ENCODE results near the gene ATP9A. TPM values are rescaled to one million over a fixed set of nuclear protein-coding genes. Genes with fewer than 3 reads are reported as not detected.

The ATP9A gene
- total RNA-seq, 4 donors from 2014 or later: 17.6 to 28.2 (median 19.5) TPM

- no peak for DNase-seq
- no peak for TF ChIP-seq POLR2A (IDR thresholded peaks at IDR 0.05)
- TF ChIP-seq CTCF (IDR thresholded peaks at IDR 0.05): peak; percentile 18 to 75 (median 56)
- intact Hi-C loops (cut with DNase I): no loop called here
- WGBS, 2 donors: 40 to 62% methylated on average over 10 of the region's 10 CpGs
- no peak overlapping the region for H3K4me3 ChIP-seq
- no peak overlapping the region for H3K27ac ChIP-seq
- no peaks in the 10 kb centered on the region for H3K9me3 ChIP-seq
- no peaks in the 10 kb centered on the region for H3K27me3 ChIP-seq
- peaks cover 7 to 32% (median 10%) of the 10 kb centered on the region in 3 donors for H3K4me1 ChIP-seq
- H3K36me3 ChIP-seq: no peaks in the 10 kb centered on the region
Observed at GRCh38 chr20:51700809-51701285, 67.3 kb downstream of the ATP9A start.

GRCh38 chr20:51698252-51698651 is 69.9 kb downstream of the ATP9A start:
- no peak overlapping the region for H3K4me3 ChIP-seq
- H3K27ac ChIP-seq: no peak overlapping the region
- 65 to 77% methylated on average over 4 to 7 of the region's 9 CpGs for WGBS, 2 donors
- TF ChIP-seq CTCF (IDR thresholded peaks at IDR 0.05): no peak
- H3K36me3 ChIP-seq: peaks cover 0 to 15% (median 0%) of the 10 kb centered on the region in 3 donors
- no peaks in the 10 kb centered on the region for H3K9me3 ChIP-seq
- H3K4me1 ChIP-seq: peaks cover 8 to 39% (median 14%) of the 10 kb centered on the region in 3 donors
- intact Hi-C loops (cut with DNase I): no loop called here
- DNase-seq: no peak
- H3K27me3 ChIP-seq: no peaks in the 10 kb centered on the region

- intact Hi-C loops (cut with DNase I): no loop called here
- WGBS, 2 donors: 28 to 50% methylated on average over 6 to 8 of the region's 8 CpGs
- H3K27ac ChIP-seq: peak overlapping the region in 2 of 4 donors; percentile 71
- peaks cover 0 to 24% (median 0%) of the 10 kb centered on the region in 3 donors for H3K36me3 ChIP-seq
- no peak for DNase-seq
- H3K9me3 ChIP-seq: no peaks in the 10 kb centered on the region
- no peaks in the 10 kb centered on the region for H3K27me3 ChIP-seq
- TF ChIP-seq CTCF (IDR thresholded peaks at IDR 0.05) (no peak), POLR2A (IDR thresholded peaks at IDR 0.05) (no peak)
- no peak overlapping the region for H3K4me3 ChIP-seq
- peaks cover 8 to 39% (median 14%) of the 10 kb centered on the region in 3 donors for H3K4me1 ChIP-seq
Observed at GRCh38 chr20:51697096-51697826, 70.9 kb downstream of the ATP9A start.

GRCh38 chr20:51696304-51697071 is 71.7 kb downstream of the ATP9A start:
- intact Hi-C loops (cut with DNase I): no loop called here
- H3K27ac ChIP-seq: peak overlapping the region; percentile 5 to 71 (median 60)
- no peaks in the 10 kb centered on the region for H3K9me3 ChIP-seq
- H3K4me3 ChIP-seq: peak overlapping the region in 1 of 4 donors; percentile 9
- WGBS, 2 donors: 9 to 41% methylated on average over 2 of the region's 2 CpGs
- no peaks in the 10 kb centered on the region for H3K27me3 ChIP-seq
- H3K36me3 ChIP-seq: peaks cover 0 to 32% (median 0%) of the 10 kb centered on the region in 3 donors
- H3K4me1 ChIP-seq: peaks cover 8 to 39% (median 14%) of the 10 kb centered on the region in 3 donors
- no peak for TF ChIP-seq POLR2A (IDR thresholded peaks at IDR 0.05)
- no peak for TF ChIP-seq CTCF (IDR thresholded peaks at IDR 0.05)
- no peak for DNase-seq
